IMR-90 (cell line): ENCODE measurements around the gene TBATA. TPM values are rescaled to one million over a fixed set of nuclear protein-coding genes. Genes with fewer than 3 reads are reported as not detected.
"Not testable (repeated sequence)": the region's sequence is repeated elsewhere in the genome, so short reads cannot be mapped to it uniquely, and the experiment has no call there.

Source experiments
- ATAC-seq: fragments of 200-7000 bp; cut with Tn5 transposase; 2 replicates; pipeline ENCODE4 v1.9.1; 2020; ENCODE audit warnings: low read depth, mild to moderate bottlenecking, moderate library complexity
- BruUV-seq: library from RNA; stranded (reverse); fragments of 400-500 nt; replicated peaks from 2 replicates; lab custom pipeline; 2021; lab: Mats Ljungman, UMichigan
- CTCF ChIA-PET: fragments of 300-600 bp; formaldehyde crosslinking; extraction: SDS; loops from one replicate; lab custom pipeline; 2021; ENCODE audit warnings: antibody characterized with exemption; lab: Yijun Ruan, JAX
- POLR2A ChIA-PET: fragments of 300-600 bp; sonication (Branson Sonifier 250); formaldehyde crosslinking; loops from one replicate; lab custom pipeline; 2022; ENCODE audit warnings: antibody characterized with exemption; ENCODE audit not compliant: unreplicated experiment; lab: Charles Lee
- DNase-seq: peaks from one replicate; pipeline ENCODE4 v3.0.0; 2013
- H2AFZ ChIP-seq: replicated peaks from 2 replicates; pipeline ENCODE3; 2013; ENCODE audit warnings: low read length, mild to moderate bottlenecking; ENCODE audit not compliant: poor library complexity
- H2AK5ac ChIP-seq: 2 replicates; pipeline ENCODE4 v1.6.1; 2013; ENCODE audit warnings: low read depth, low read length, inconsistent platforms
- H2AK9ac ChIP-seq: replicated peaks from 2 replicates; pipeline ENCODE3; 2013; ENCODE audit warnings: mild to moderate bottlenecking, low read depth, low read length, moderate library complexity; ENCODE audit not compliant: poor library complexity
- H2BK120ac ChIP-seq: 2 replicates; pipeline ENCODE4 v1.6.1; 2013; ENCODE audit warnings: low read depth, low read length, inconsistent platforms
- H2BK15ac ChIP-seq: 3 replicates; pipeline ENCODE4 v1.6.1; 2013; ENCODE audit warnings: low read depth, low read length, inconsistent platforms
- H2BK20ac ChIP-seq: 2 replicates; pipeline ENCODE4 v1.6.1; 2013; ENCODE audit warnings: low read depth, mild to moderate bottlenecking, inconsistent platforms, low read length, moderate library complexity
- H2BK5ac ChIP-seq: 2 replicates; pipeline ENCODE4 v1.6.1; 2013; ENCODE audit warnings: mild to moderate bottlenecking, low read depth, low read length, inconsistent platforms; ENCODE audit not compliant: poor library complexity, severe bottlenecking
- H3K14ac ChIP-seq: replicated peaks from 2 replicates; pipeline ENCODE4 v1.6.1; 2013; ENCODE audit warnings: low read depth, low read length, inconsistent platforms
- H3K18ac ChIP-seq: 2 replicates; pipeline ENCODE4 v1.6.1; 2013; ENCODE audit warnings: low read depth, low read length, control low read depth
- H3K23ac ChIP-seq: 2 replicates; pipeline ENCODE4 v1.6.1; 2013; ENCODE audit warnings: low read depth, low read length, inconsistent platforms
- H3K27ac ChIP-seq: 2 replicates; pipeline ENCODE4 v1.5.1; 2013; ENCODE audit warnings: mild to moderate bottlenecking, control low read depth, low read length; ENCODE audit not compliant: insufficient read depth
- H3K27me3 ChIP-seq: 2 replicates; pipeline ENCODE4 v1.6.1; 2013; ENCODE audit warnings: low read length; ENCODE audit not compliant: control insufficient read depth, insufficient read depth
- H3K36me3 ChIP-seq: 2 replicates; pipeline ENCODE4 v1.6.1; 2013; ENCODE audit warnings: low read length, mixed read lengths; ENCODE audit not compliant: control insufficient read depth, insufficient read depth
- H3K4ac ChIP-seq: 2 replicates; pipeline ENCODE4 v1.6.1; 2013; ENCODE audit warnings: low read depth, low read length, inconsistent platforms
- H3K4me1 ChIP-seq: 2 replicates; pipeline ENCODE4 v1.6.1; 2013; ENCODE audit warnings: low read length, mixed read lengths; ENCODE audit not compliant: control insufficient read depth, insufficient read depth
- H3K4me2 ChIP-seq: 2 replicates; pipeline ENCODE4 v1.6.1; 2013; ENCODE audit warnings: low read depth, mild to moderate bottlenecking, control low read depth, low read length, moderate library complexity
- H3K4me3 ChIP-seq: 2 replicates; pipeline ENCODE4 v1.5.1; 2013; ENCODE audit warnings: low read depth, mild to moderate bottlenecking, control low read depth, low read length, moderate library complexity; ENCODE audit not compliant: insufficient read depth
- H3K56ac ChIP-seq: 2 replicates; pipeline ENCODE4 v1.6.1; 2013; ENCODE audit warnings: low read length, inconsistent platforms; ENCODE audit not compliant: insufficient read depth; ENCODE audit errors: extremely low read depth
- H3K79me1 ChIP-seq, 2 experiments: 2 replicates each; pipeline ENCODE4 v1.6.1; 2013; ENCODE audit warnings: low read length in 2 of 2, inconsistent platforms in 1 of 2, low read depth in 1 of 2
- H3K9ac ChIP-seq: 2 replicates; pipeline ENCODE4 v1.6.1; 2013; ENCODE audit warnings: low read depth, low read length, control low read depth
- H3K9me1 ChIP-seq: 2 replicates; pipeline ENCODE4 v1.6.1; 2013; ENCODE audit warnings: low read length, inconsistent platforms; ENCODE audit not compliant: insufficient read depth
- H3K9me3 ChIP-seq: 2 replicates; pipeline ENCODE4 v1.6.1; 2013; ENCODE audit warnings: low read length; ENCODE audit not compliant: control insufficient read depth, insufficient read depth
- H4K20me1 ChIP-seq: 2 replicates; pipeline ENCODE4 v1.6.1; 2013; ENCODE audit warnings: low read length, inconsistent platforms; ENCODE audit not compliant: insufficient read depth
- H4K5ac ChIP-seq: 2 replicates; pipeline ENCODE4 v1.6.1; 2013; ENCODE audit warnings: mild to moderate bottlenecking, low read depth, low read length, control low read depth
- H4K8ac ChIP-seq, 2 experiments: 2 replicates each; pipeline ENCODE4 v1.6.1; 2013; ENCODE audit warnings: low read depth in 2 of 2, low read length in 2 of 2, control low read depth in 1 of 2, inconsistent platforms in 1 of 2
- H4K91ac ChIP-seq: 2 replicates; pipeline ENCODE4 v1.6.1; 2013; ENCODE audit warnings: low read depth, low read length, inconsistent platforms; ENCODE audit not compliant: insufficient read depth
- WGBS, 2 experiments: methylation state at CpG; one replicate each; pipeline versions ENCODE4 v1.1.5 to v1.1.7; 2013; ENCODE audit warnings: missing lambda C conversion rate in 2 of 2; ENCODE audit not compliant: insufficient read length in 1 of 2; ENCODE audit errors: extremely low coverage in 2 of 2; 5-methylcytosine and 5-hydroxymethylcytosine counted together
- dilution Hi-C: fragments of 300-500 bp; cut with HindIII; formaldehyde crosslinking; loops from one replicate; pipeline ENCODE4 v1.14.3; 2018; ENCODE audit warnings: low sequenced_read_pairs; ENCODE audit not compliant: unreplicated experiment
- in situ Hi-C: fragments of 300-500 bp; cut with MboI; formaldehyde crosslinking; loops from 3 replicates; pipeline ENCODE4 v1.14.3; 2019; ENCODE audit warnings: low sequenced_read_pairs, inconsistent platforms, mixed read lengths
- intact Hi-C: fragments of 100-400 bp; cut with micrococcal nuclease; formaldehyde crosslinking; loops from 2 replicates; pipeline ENCODE4 v1.10.0; 2022
- polyA plus RNA-seq, 3 experiments: library from polyadenylated mRNA; depleted of rRNA; stranded (reverse); fragments of >200 nt; gene quantifications; 2 replicates each; pipeline ENCODE4 v1.2.3, GENCODE V29; 2012; ENCODE audit warnings: low replicate concordance in 1 of 3
- total RNA-seq: library from RNA; depleted of rRNA; stranded (reverse); fragments of >200 nt; gene quantifications from 2 replicates; pipeline ENCODE4 v1.2.3, GENCODE V29; 2012

Gene TBATA
- total and polyA plus RNA-seq, 2 of the 4 experiments (the other 2 are of a cell fraction), result not detected

DNA sequence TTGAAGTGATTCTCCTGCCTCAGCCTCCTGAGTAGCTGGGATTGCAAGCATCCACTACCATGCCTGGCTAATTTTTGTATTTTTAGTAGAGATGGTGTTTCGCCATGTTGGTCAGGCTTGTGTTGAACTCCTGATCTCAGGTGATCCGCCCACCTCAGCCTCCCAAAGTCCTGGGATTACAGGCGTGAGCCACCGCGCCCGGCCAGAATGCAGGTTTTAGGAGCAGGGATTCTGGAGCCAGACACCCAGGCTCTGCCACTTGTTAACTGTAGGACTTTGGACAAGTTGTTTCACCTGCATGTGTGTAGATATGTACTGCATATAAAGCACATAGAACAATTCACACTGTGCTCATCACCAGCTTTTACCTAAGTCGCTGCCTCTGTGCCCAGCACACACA, 14.7 kb downstream of the TBATA start:
- H4K8ac ChIP-seq, H2BK120ac ChIP-seq, H2AK9ac ChIP-seq, H4K5ac ChIP-seq, DNase-seq, H3K79me1 ChIP-seq, intact Hi-C loops, H3K4me3 ChIP-seq, H3K27ac ChIP-seq, H3K14ac ChIP-seq, CTCF ChIA-PET, H4K20me1 ChIP-seq, H3K56ac ChIP-seq, H3K36me3 ChIP-seq, H4K91ac ChIP-seq, H2BK15ac ChIP-seq, ATAC-seq, H3K18ac ChIP-seq, H3K9me3 ChIP-seq, H3K4me2 ChIP-seq, H3K9me1 ChIP-seq, H3K23ac ChIP-seq, in situ Hi-C loops, H2AFZ ChIP-seq, H3K4ac ChIP-seq, H2BK5ac ChIP-seq, H3K9ac ChIP-seq, H2AK5ac ChIP-seq, H3K4me1 ChIP-seq, dilution Hi-C loops, POLR2A ChIA-PET, H2BK20ac ChIP-seq, BruUV-seq: not testable (repeated sequence)
- H3K27me3 ChIP-seq, result peaks cover 36% of the 10 kb centered on the region
- no CpG with 5 or more reads among the region's 7 CpGs for WGBS, 2 experiments
